Cardiac fibroblast (primary cell): ENCODE results near the gene TMEM204.

Experiments used
- DNase-seq, 2 donors: peaks; one replicate each; pipeline versions ENCODE4 v3.0.0 to v3.0.0-alpha.2; 2010; ENCODE audit warnings: low read depth in 2 of 2
- H3K4me3 ChIP-seq, 2 donors: replicated peaks in 1 of 2; 1 replicate in 1 of 2; 2 replicates in 1 of 2; pipeline ENCODE4 v1.5.1; 2011; ENCODE audit warnings: low read depth in 2 of 2, low read length in 2 of 2, mild to moderate bottlenecking in 2 of 2, moderate library complexity in 1 of 2
- CTCF ChIP-seq: IDR thresholded peaks from one replicate; pipeline ENCODE4 v1.5.1; 2011; ENCODE audit warnings: low read depth, mild to moderate bottlenecking, low read length, inconsistent platforms

The TMEM204 gene

DNA sequence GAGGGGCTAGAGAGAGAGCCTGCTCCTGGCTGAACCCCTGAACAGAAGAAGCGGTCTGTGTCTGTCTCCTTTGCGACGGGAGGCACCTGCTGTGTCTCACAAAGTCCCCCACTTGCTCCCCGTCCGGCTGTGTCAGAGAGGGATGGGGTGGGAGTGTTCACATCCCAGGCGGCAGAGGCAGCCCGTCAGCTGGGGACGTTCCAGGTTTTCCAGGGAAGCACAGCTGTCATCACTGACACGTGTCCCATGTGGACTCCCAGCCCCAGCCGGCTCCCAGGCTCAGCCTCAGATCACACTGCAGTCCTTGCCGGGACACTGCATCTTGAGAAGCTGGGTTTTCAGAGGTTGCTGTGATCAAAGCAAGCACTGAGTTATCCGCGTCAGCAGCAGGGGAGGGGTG is 38.8 kb upstream of the TMEM204 start:
- peak; percentile 11 to 12 for DNase-seq
- no peak for TF ChIP-seq CTCF
- H3K4me3 ChIP-seq, result peak overlapping the region in 1 of 2 donors; percentile 78

DNA sequence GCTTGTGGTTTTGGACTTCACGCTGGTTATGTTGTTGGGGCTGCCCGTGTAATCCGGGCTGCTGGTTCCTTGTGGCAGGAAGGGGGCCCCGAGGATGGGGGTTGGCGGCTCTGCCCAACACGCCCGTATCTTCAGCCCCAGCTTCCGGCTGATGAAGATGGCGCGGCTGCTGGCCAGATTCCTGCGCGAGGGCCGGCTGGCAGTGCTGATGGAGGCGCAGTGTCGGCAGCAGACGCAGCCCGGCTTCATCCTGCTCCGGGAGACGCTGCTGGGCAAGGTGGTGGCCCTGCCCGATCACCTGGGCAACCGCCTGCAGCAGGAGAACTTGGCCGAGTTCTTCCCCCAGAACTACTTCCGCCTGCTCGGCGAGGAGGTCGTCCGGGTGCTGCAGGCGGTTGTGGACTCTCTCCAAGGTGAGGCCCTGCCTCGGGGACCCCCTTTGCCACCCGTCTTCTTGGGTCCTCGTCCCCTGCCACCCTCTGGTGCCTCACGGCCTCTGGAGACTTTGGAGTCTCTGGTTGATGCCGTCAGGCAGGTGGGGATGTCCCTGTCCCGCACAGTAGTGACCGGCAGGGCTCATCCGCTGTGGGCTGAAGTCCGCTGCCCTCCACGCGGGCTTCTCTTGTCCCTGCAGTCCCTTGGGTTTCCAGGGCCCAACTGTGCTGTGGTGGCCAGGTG is 38.1 kb upstream of the TMEM204 start:
- no peak for DNase-seq
- H3K4me3 ChIP-seq, result no peak overlapping the region
- TF ChIP-seq CTCF, result no peak

DNA sequence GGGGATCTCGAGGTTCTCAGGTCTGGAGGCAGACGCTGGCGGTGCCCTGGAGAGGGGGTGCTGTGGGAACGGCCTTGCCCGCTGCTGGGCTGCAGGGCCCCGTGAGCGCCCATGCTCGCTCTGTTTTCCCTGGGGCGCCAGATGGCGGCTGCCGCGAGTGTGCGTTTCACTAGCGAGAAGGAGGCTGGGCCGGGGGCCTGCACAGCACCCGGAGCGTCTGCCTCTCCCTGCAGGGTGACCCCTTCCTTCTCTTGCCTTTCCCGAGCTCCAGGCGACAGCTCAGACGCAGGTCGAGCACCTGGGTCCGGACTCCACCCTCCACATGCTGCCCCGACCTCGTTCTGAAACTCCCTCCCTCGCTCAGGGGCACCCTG is 37.6 kb upstream of the TMEM204 start:
- DNase-seq, result no peak
- H3K4me3 ChIP-seq, result no peak overlapping the region
- no peak for TF ChIP-seq CTCF

GRCh38 chr16:1496464-1496863 is 37.0 kb upstream of the TMEM204 start:
- DNase-seq, result no peak
- no peak overlapping the region for H3K4me3 ChIP-seq
- no peak for TF ChIP-seq CTCF

DNA sequence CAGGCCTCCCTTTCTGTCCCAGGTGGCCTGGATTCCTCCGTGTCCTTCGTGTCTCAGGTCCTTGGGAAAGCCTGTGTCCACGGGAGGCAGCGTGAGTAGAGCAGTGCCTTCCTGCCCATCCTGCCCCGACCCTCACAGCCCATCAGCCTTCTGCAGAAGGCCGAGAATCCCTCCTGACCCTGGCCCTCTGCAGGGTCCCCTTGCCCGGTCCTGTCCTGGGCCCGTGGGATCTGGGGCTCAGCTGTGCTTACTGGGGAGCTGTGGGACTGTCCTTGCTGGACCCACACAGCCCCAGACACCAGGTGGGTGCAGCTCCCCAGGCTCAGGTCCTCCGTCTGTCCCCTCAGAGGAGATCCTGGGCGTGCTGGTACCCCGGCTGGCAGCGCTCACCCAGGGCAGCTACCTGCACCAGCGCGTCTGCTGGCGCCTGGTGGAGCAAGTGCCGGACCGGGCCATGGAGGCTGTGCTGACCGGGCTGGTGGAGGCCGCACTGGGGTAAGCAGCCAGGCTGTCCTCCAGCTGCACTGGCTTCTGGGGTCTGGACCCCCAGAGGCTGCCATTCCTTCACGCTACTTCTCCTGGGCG is 36.4 kb upstream of the TMEM204 start:
- no peak overlapping the region for H3K4me3 ChIP-seq
- no peak for DNase-seq
- TF ChIP-seq CTCF, result no peak

DNA sequence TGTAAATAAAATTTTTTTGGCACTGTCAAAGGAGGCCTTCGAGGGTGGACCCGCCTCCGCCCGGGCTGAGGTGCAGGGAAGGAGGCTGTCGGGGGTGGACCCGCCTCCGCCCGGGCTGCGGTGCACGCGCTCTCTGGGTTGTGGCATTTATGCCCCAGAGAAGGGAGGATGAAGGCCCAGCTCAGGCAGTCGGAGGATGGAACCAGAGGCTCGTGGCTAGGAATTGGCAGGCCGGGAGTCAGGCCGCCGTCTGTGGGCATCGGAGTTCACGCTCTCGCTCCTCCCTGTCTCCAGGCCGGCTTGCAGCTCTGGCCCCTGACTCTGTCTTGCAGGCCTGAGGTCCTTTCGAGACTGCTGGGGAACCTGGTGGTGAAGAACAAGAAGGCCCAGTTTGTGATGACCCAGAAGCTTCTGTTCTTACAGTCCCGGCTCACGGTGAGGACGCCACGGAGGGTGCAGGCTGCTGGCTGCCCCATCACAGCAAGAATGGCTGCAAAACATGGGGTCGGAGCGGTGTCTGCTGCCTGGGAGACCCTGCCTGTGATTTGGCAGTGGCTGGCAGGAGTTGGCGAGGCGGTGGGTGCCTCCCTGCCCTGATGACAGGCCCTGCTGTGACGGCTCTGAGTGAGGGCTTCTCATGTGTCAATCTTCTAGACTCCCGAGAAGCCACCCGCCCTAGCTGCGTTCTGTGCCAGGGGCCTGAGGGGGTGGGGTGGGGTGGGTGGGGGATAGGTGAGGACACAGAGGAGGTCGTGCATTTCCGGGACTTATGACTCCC is 34.4 kb upstream of the TMEM204 start:
- TF ChIP-seq CTCF, result no peak
- no peak overlapping the region for H3K4me3 ChIP-seq
- DNase-seq, result no peak
